HG03469 (cell line): ENCODE measurements around the gene FKBP7.
A peak's percentile ranks its signal among the peaks of the same experiment; 100 is the strongest.
"Not testable (repeated sequence)": the region's sequence is repeated elsewhere in the genome, so short reads cannot be mapped to it uniquely, and the experiment has no call there.

ENCODE experiments used
- ATAC-seq: cut with Tn5 transposase; IDR thresholded peaks from one replicate; pipeline ENCODE4 v1.9.1; 2021; ENCODE audit warnings: mild to moderate bottlenecking, moderate library complexity, moderate number of reproducible peaks; ENCODE audit not compliant: unreplicated experiment

FKBP7 gene

GRCh38 chr2:178478439-178479274 lies at the start of gene FKBP7:
FKBP7 (minus strand) TSS chr2:178478600; CDS start chr2:178478499, 101 bp downstream.
- no peak for ATAC-seq

- no peak for ATAC-seq
Measured at GRCh38 chr2:178527592-178527991, 49.2 kb upstream of the FKBP7 start.

- ATAC-seq = no peak
Measured at GRCh38 chr2:178526256-178526655, 47.9 kb upstream of the FKBP7 start.

- ATAC-seq = not testable (repeated sequence)
Measured at GRCh38 chr2:178525460-178525859, 47.1 kb upstream of the FKBP7 start.

- not testable (repeated sequence) for ATAC-seq
Measured at GRCh38 chr2:178525010-178525409, 46.6 kb upstream of the FKBP7 start.

GRCh38 chr2:178523596-178524134 lies 45.3 kb upstream of the FKBP7 start:
- ATAC-seq = no peak

- ATAC-seq = peak; percentile 88
Measured at GRCh38 chr2:178522950-178523595, 44.7 kb upstream of the FKBP7 start.

GRCh38 chr2:178521304-178522150 lies 43.1 kb upstream of the FKBP7 start:
- ATAC-seq = no peak

- ATAC-seq = no peak
Measured at GRCh38 chr2:178517496-178517895, 39.1 kb upstream of the FKBP7 start.

GRCh38 chr2:178514664-178515063 lies 36.3 kb upstream of the FKBP7 start:
- peak; percentile 60 for ATAC-seq

GRCh38 chr2:178513876-178514275 lies 35.5 kb upstream of the FKBP7 start:
- ATAC-seq = no peak

- no peak for ATAC-seq
Measured at GRCh38 chr2:178512484-178512883, 34.1 kb upstream of the FKBP7 start.

GRCh38 chr2:178510384-178510783 lies 32.0 kb upstream of the FKBP7 start:
- no peak for ATAC-seq

GRCh38 chr2:178508646-178509045 lies 30.2 kb upstream of the FKBP7 start:
- no peak for ATAC-seq

- no peak for ATAC-seq
Measured at GRCh38 chr2:178506949-178507348, 28.5 kb upstream of the FKBP7 start.

- no peak for ATAC-seq
Measured at GRCh38 chr2:178506524-178506923, 28.1 kb upstream of the FKBP7 start.

- no peak for ATAC-seq
Measured at GRCh38 chr2:178506101-178506500, 27.7 kb upstream of the FKBP7 start.

- ATAC-seq = no peak
Measured at GRCh38 chr2:178502751-178503150, 24.4 kb upstream of the FKBP7 start.

GRCh38 chr2:178499640-178500039 lies 21.2 kb upstream of the FKBP7 start:
- no peak for ATAC-seq

- ATAC-seq = peak; percentile 70
Measured at GRCh38 chr2:178498137-178498536, 19.7 kb upstream of the FKBP7 start.

GRCh38 chr2:178496049-178496448 lies 17.6 kb upstream of the FKBP7 start:
- ATAC-seq = no peak
